ENCODE measurements around the gene UVRAG. TPM values are rescaled to one million over a fixed set of nuclear protein-coding genes. Genes with fewer than 3 reads are reported as not detected.

Gene UVRAG
- total RNA-seq, 1 donor from 2014 or later = 103 TPM

DNA sequence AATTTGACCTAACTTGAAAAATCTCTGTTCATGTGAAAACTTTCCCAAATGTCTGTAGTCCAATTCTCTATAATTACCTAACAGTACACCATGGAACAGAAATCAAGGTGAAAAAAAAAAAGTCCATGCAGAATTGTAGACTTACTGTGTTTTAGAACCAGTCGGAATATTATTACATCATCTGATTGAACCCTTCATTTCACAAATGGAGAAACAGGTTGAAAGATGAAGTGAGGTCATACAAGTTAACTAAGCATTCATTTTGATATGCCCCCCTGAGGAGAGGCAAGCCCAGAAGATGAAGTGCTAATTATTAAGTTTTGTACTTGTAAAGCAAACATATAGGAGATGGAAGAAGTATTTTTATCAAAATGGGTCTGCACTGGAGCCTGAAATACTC lies 211.9 kb downstream of the UVRAG start:
- no peak for TF ChIP-seq CTCF (IDR thresholded peaks at IDR 0.05)
- Mint-ChIP-seq H3K27ac (no peak overlapping the region), H3K27me3 (no peaks in the 10 kb centered on the region), H3K4me1 (peaks cover 22% of the 10 kb centered on the region), H3K9me3 (no peaks in the 10 kb centered on the region), H3K4me3 (no peak overlapping the region), H3K36me3 (ENCODE audit: low read depth) (peaks cover 90% of the 10 kb centered on the region)
- ChIA-PET POLR2A (no interaction called here), CTCF (no interaction called here)
- intact Hi-C loops (cut with micrococcal nuclease) = no loop called here
- DNase-seq = no peak
- ATAC-seq (ENCODE audit: low read depth) = no peak

- intact Hi-C loops (cut with micrococcal nuclease) = no loop called here
- Mint-ChIP-seq H3K4me3 (no peak overlapping the region), H3K27ac (no peak overlapping the region), H3K36me3 (ENCODE audit: low read depth) (peaks cover 62% of the 10 kb centered on the region), H3K27me3 (no peaks in the 10 kb centered on the region), H3K9me3 (no peaks in the 10 kb centered on the region), H3K4me1 (peaks cover 20% of the 10 kb centered on the region)
- no peak for TF ChIP-seq CTCF (IDR thresholded peaks at IDR 0.05)
- DNase-seq (no peak), ATAC-seq (ENCODE audit: low read depth) (no peak)
- CTCF ChIA-PET = no interaction called here
- POLR2A ChIA-PET = no interaction called here
Measured at GRCh38 chr11:76030286-76030685, 215.3 kb downstream of the UVRAG start.

DNA sequence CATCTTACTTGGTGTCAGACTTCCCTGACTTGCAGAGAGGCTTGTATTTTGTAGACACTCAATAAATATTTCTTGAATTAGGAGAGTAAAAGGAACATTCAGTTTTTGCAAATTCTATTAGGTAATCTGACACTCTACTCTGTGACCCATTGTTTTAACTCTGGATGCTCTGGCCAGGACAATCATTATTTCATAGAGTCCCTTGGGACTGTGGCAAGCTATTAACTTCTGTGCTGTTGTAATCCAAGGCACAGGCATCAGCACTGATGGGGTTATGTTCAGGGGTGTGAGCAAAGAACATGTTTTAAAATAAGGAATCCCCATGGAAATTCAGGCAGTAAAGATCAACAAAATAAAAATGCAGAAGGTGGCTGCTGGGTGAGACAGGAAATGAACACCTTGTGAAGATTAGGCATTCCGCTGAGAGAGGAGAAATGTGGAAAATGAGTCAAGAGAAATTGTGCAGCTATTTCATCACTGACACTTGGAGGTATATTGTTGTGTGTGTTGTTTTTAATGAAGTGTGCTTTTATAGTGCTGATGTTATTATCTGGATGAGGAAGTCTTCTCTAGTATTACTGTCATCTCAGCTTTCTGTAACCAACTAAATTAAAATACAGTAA lies 216.1 kb downstream of the UVRAG start:
- CTCF ChIA-PET = no interaction called here
- Mint-ChIP-seq H3K27me3 (no peaks in the 10 kb centered on the region), H3K4me1 (peaks cover 20% of the 10 kb centered on the region), H3K4me3 (no peak overlapping the region), H3K36me3 (ENCODE audit: low read depth) (peaks cover 57% of the 10 kb centered on the region), H3K9me3 (no peaks in the 10 kb centered on the region), H3K27ac (peak overlapping the region; percentile 3)
- DNase-seq (no peak), ATAC-seq (ENCODE audit: low read depth) (no peak)
- no peak for TF ChIP-seq CTCF (IDR thresholded peaks at IDR 0.05)
- intact Hi-C loops (cut with micrococcal nuclease) = no loop called here
- POLR2A ChIA-PET = no interaction called here

DNA sequence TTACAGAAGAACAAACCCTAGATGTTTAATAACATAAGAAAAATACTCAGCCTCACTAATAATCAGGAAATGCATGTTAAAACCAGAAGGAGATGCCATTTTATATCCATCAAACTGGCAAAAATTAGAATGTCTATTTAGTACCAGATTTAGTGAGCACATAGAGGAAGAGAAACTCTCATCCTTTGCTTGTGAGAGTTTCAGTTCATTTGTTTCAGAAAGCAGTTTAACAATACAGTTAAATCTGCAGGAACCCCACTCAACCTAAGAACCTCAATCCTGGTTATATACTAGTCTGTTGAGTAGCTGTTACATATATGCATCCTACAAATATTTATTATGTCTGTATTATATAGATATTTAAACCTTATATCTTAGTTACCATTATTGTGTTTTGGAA lies 218.7 kb downstream of the UVRAG start:
- POLR2A ChIA-PET = no interaction called here
- H3K27ac Mint-ChIP-seq = no peak overlapping the region
- ATAC-seq (ENCODE audit: low read depth) (peak; percentile 34), DNase-seq (no peak)
- intact Hi-C loops (cut with micrococcal nuclease) = no loop called here
- no peaks in the 10 kb centered on the region for H3K9me3 Mint-ChIP-seq
- no peak for TF ChIP-seq CTCF (IDR thresholded peaks at IDR 0.05)
- CTCF ChIA-PET = no interaction called here
- no peak overlapping the region for H3K4me3 Mint-ChIP-seq
- H3K4me1 Mint-ChIP-seq = peaks cover 20% of the 10 kb centered on the region
- H3K36me3 Mint-ChIP-seq (ENCODE audit: low read depth) = peaks cover 48% of the 10 kb centered on the region
- no peaks in the 10 kb centered on the region for H3K27me3 Mint-ChIP-seq

DNA sequence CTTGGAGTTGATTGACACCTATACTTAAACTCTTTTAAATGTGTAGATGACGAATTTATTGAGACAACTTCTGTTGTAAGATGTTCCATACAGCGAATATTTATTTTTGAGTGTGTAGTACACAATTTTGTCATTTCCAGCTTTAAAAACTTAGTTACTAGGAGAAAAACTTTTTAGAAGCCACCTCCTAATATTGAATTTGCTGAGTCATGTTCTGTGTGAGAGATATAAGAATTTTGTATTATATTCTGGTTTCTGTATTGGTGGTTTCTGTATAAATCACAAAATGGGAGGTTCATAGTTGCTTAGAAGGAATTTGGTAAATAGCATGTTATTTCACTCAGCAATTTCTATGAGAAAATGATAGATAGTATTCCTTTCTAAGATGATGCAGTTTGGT lies 220.0 kb downstream of the UVRAG start:
- intact Hi-C loops (cut with micrococcal nuclease) = no loop called here
- TF ChIP-seq CTCF (IDR thresholded peaks at IDR 0.05) = no peak
- no peaks in the 10 kb centered on the region for H3K27me3 Mint-ChIP-seq
- H3K4me3 Mint-ChIP-seq = no peak overlapping the region
- peaks cover 43% of the 10 kb centered on the region for H3K36me3 Mint-ChIP-seq (ENCODE audit: low read depth)
- ATAC-seq (ENCODE audit: low read depth) (no peak), DNase-seq (no peak)
- H3K27ac Mint-ChIP-seq = no peak overlapping the region
- POLR2A ChIA-PET = no interaction called here
- H3K4me1 Mint-ChIP-seq = peaks cover 20% of the 10 kb centered on the region
- CTCF ChIA-PET = no interaction called here
- H3K9me3 Mint-ChIP-seq = no peaks in the 10 kb centered on the region
